ENCODE results near the gene SMARCB1. TPM values are rescaled to one million over a fixed set of nuclear protein-coding genes. Genes with fewer than 3 reads are reported as not detected.

SMARCB1 gene
- total RNA-seq, 1 experiment from 2014 or later = 85.9 TPM

- Histone ChIP-seq H3K27ac (ENCODE audit: low read length) (no peak overlapping the region), H3F3A (ENCODE audit: low read length, unreplicated experiment) (no peaks in the 10 kb centered on the region), H3K9ac (ENCODE audit: low read length) (no peak overlapping the region), H3K79me2 (ENCODE audit: low read length) (peaks cover 22% of the 10 kb centered on the region), H3K4me1 (ENCODE audit: insufficient read depth, low read length) (peaks cover 4% of the 10 kb centered on the region; the same call in 1 of the 2 replicates), H2AFZ (ENCODE audit: low read length) (no peak overlapping the region), H3K9me2 (replicated peaks; ENCODE audit: low read length) (no peaks in the 10 kb centered on the region), H3K4me3 (ENCODE audit: low read length) (no peak overlapping the region), H3K27me3 (ENCODE audit: low read length) (no peaks in the 10 kb centered on the region), H3K9me3 (ENCODE audit: low read length) (no peaks in the 10 kb centered on the region), H4K20me1 (ENCODE audit: low read length) (no peaks in the 10 kb centered on the region), H3K4me2 (ENCODE audit: low read length) (no peak overlapping the region), H3K36me3 (ENCODE audit: low read depth, low read length) (peaks cover 5% of the 10 kb centered on the region; the same call in 1 of the 2 replicates)
- ChIA-PET CTCF (no interaction called here), POLR2A (ENCODE audit: unreplicated experiment) (interaction anchor here (0.6 kb wide), 1 partner anchor 13 kb away, joined by 3 read pairs; the partner anchor contains the start of gene ZNF70)
- DNase-seq (no peak), ATAC-seq (no peak)
- BruUV-seq (replicated peaks) = no TSS peak
- no peak for TF ChIP-seq EZH2phosphoT487 (IDR thresholded peaks at IDR 0.05; ENCODE audit: borderline replicate concordance, low read length)
- intact Hi-C loops (cut with micrococcal nuclease) = no loop called here
These were observed 23.2 kb upstream of the SMARCB1 start for GRCh38 chr22:23763579-23763945.

- CTCF ChIA-PET = no interaction called here
- no TSS peak for BruUV-seq (replicated peaks)
These were observed 22.8 kb upstream of the SMARCB1 start for GRCh38 chr22:23763954-23764353.

GRCh38 chr22:23764899-23765881, 21.6 kb upstream of the SMARCB1 start:
- intact Hi-C loops (cut with micrococcal nuclease) = loop anchor here (5.0 kb wide), 1 partner anchor 82 kb away; no protein-coding TSS in a partner anchor
- CTCF ChIA-PET = no interaction called here

More at GRCh38 chr22:23763954-23764353, 22.8 kb upstream of the SMARCB1 start:
- Histone ChIP-seq H3K27me3 (ENCODE audit: low read length) (no peaks in the 10 kb centered on the region), H3K9me3 (ENCODE audit: low read length) (no peaks in the 10 kb centered on the region), H3K4me1 (ENCODE audit: insufficient read depth, low read length) (peaks cover 4% of the 10 kb centered on the region; the same call in 1 of the 2 replicates), H3K4me2 (ENCODE audit: low read length) (no peak overlapping the region), H3K9ac (ENCODE audit: low read length) (no peak overlapping the region), H3K4me3 (ENCODE audit: low read length) (no peak overlapping the region), H3K9me2 (replicated peaks; ENCODE audit: low read length) (no peaks in the 10 kb centered on the region), H3K36me3 (ENCODE audit: low read depth, low read length) (peaks cover 5% of the 10 kb centered on the region; the same call in 1 of the 2 replicates), H2AFZ (ENCODE audit: low read length) (no peak overlapping the region), H4K20me1 (ENCODE audit: low read length) (no peaks in the 10 kb centered on the region), H3K79me2 (ENCODE audit: low read length) (peaks cover 22% of the 10 kb centered on the region), H3K27ac (ENCODE audit: low read length) (no peak overlapping the region), H3F3A (ENCODE audit: low read length, unreplicated experiment) (no peaks in the 10 kb centered on the region)
- no peak for DNase-seq
- TF ChIP-seq EZH2phosphoT487 (IDR thresholded peaks at IDR 0.05; ENCODE audit: borderline replicate concordance, low read length) (no peak), CTCF (conservative IDR thresholded peaks at IDR 0.05; ENCODE audit: low read depth, low read length) (no peak), EZH2 (IDR thresholded peaks at IDR 0.05; ENCODE audit: low read length, unreplicated experiment) (no peak)
- ATAC-seq = no peak
- POLR2A ChIA-PET (ENCODE audit: unreplicated experiment) = no interaction called here
- intact Hi-C loops (cut with micrococcal nuclease) = no loop called here

More at GRCh38 chr22:23764899-23765881, 21.6 kb upstream of the SMARCB1 start:
- peaks cover 22% of the 10 kb centered on the region for H3K79me2 ChIP-seq (ENCODE audit: low read length)
- no peaks in the 10 kb centered on the region for H3K27me3 ChIP-seq (ENCODE audit: low read length)
- peak overlapping the region; percentile 41; the same call in 1 of the 2 replicates for H3K4me2 ChIP-seq (ENCODE audit: low read length)
- H2AFZ ChIP-seq (ENCODE audit: low read length) = no peak overlapping the region
- H3K36me3 ChIP-seq (ENCODE audit: low read depth, low read length) = peaks cover 5% of the 10 kb centered on the region; the same call in 1 of the 2 replicates
- TF ChIP-seq EZH2 (IDR thresholded peaks at IDR 0.05; ENCODE audit: low read length, unreplicated experiment) (no peak), EZH2phosphoT487 (IDR thresholded peaks at IDR 0.05; ENCODE audit: borderline replicate concordance, low read length) (no peak), CTCF (conservative IDR thresholded peaks at IDR 0.05; ENCODE audit: low read depth, low read length) (no peak)
- H3K9me3 ChIP-seq (ENCODE audit: low read length) = no peaks in the 10 kb centered on the region
- H3K9me2 ChIP-seq (replicated peaks; ENCODE audit: low read length) = no peaks in the 10 kb centered on the region
- no peaks in the 10 kb centered on the region for H4K20me1 ChIP-seq (ENCODE audit: low read length)
- POLR2A ChIA-PET (ENCODE audit: unreplicated experiment) = no interaction called here
- H3K4me1 ChIP-seq (ENCODE audit: insufficient read depth, low read length) = peaks cover 4% of the 10 kb centered on the region; the same call in 1 of the 2 replicates
- DNase-seq = no peak
- H3K27ac ChIP-seq (ENCODE audit: low read length) = no peak overlapping the region
- no peak for ATAC-seq
- no peak overlapping the region for H3K9ac ChIP-seq (ENCODE audit: low read length)
- H3F3A ChIP-seq (ENCODE audit: low read length, unreplicated experiment) = no peaks in the 10 kb centered on the region
- no peak overlapping the region for H3K4me3 ChIP-seq (ENCODE audit: low read length)
- no TSS peak for BruUV-seq (replicated peaks)

All from PC-3 (cell line).